NCI-H146 (cell line): ENCODE results near the gene PPP2R5A.

Experiments used
- DNase-seq: peaks from one replicate; lab custom pipeline; 2025; lab: John Stamatoyannopoulos, UW

PPP2R5A gene

GRCh38 chr1:212284744-212285684 lies at the start of gene PPP2R5A:
PPP2R5A (plus strand) TSS chr1:212285410; CDS start chr1:212286111, 701 bp downstream.
- DNase-seq: peak; percentile 98

- no peak for DNase-seq
Observed at GRCh38 chr1:212235857-212236256, 49.4 kb upstream of the PPP2R5A start.

- DNase-seq: no peak
Observed at GRCh38 chr1:212236664-212237220, 48.5 kb upstream of the PPP2R5A start.

- DNase-seq: no peak
Observed at GRCh38 chr1:212237651-212238050, 47.6 kb upstream of the PPP2R5A start.

GRCh38 chr1:212238552-212238951 lies 46.7 kb upstream of the PPP2R5A start:
- DNase-seq: no peak

GRCh38 chr1:212241501-212241900 lies 43.7 kb upstream of the PPP2R5A start:
- DNase-seq: no peak

- DNase-seq: no peak
Observed at GRCh38 chr1:212241957-212242287, 43.3 kb upstream of the PPP2R5A start.

- no peak for DNase-seq
Observed at GRCh38 chr1:212242288-212242984, 42.8 kb upstream of the PPP2R5A start.

- DNase-seq: no peak
Observed at GRCh38 chr1:212242985-212243308, 42.3 kb upstream of the PPP2R5A start.

GRCh38 chr1:212244441-212244840 lies 40.8 kb upstream of the PPP2R5A start:
- DNase-seq: no peak

- no peak for DNase-seq
Observed at GRCh38 chr1:212247179-212247721, 38.0 kb upstream of the PPP2R5A start.

GRCh38 chr1:212247988-212248387 lies 37.2 kb upstream of the PPP2R5A start:
- DNase-seq: no peak

- no peak for DNase-seq
Observed at GRCh38 chr1:212254853-212255363, 30.3 kb upstream of the PPP2R5A start.

- DNase-seq: no peak
Observed at GRCh38 chr1:212255705-212256307, 29.4 kb upstream of the PPP2R5A start.

GRCh38 chr1:212256369-212256768 lies 28.8 kb upstream of the PPP2R5A start:
- no peak for DNase-seq

- no peak for DNase-seq
Observed at GRCh38 chr1:212257157-212257556, 28.1 kb upstream of the PPP2R5A start.

GRCh38 chr1:212259693-212260480 lies 25.3 kb upstream of the PPP2R5A start:
- DNase-seq: no peak

- DNase-seq: peak; percentile 2
Observed at GRCh38 chr1:212260557-212261355, 24.5 kb upstream of the PPP2R5A start.

- DNase-seq: no peak
Observed at GRCh38 chr1:212261361-212261929, 23.8 kb upstream of the PPP2R5A start.

GRCh38 chr1:212267017-212267416 lies 18.2 kb upstream of the PPP2R5A start:
- no peak for DNase-seq
